Limb (tissue), 2 donors: Measurements from ENCODE around the gene IVL.
A peak's percentile ranks its signal among the peaks of the same experiment; 100 is the strongest.

ENCODE experiments used
- DNase-seq, 2 donors: peaks; one replicate each; pipeline ENCODE4 v3.0.0-alpha.2; 2016; ENCODE audit errors: extremely low spot score in 2 of 2

The IVL gene, protein sequence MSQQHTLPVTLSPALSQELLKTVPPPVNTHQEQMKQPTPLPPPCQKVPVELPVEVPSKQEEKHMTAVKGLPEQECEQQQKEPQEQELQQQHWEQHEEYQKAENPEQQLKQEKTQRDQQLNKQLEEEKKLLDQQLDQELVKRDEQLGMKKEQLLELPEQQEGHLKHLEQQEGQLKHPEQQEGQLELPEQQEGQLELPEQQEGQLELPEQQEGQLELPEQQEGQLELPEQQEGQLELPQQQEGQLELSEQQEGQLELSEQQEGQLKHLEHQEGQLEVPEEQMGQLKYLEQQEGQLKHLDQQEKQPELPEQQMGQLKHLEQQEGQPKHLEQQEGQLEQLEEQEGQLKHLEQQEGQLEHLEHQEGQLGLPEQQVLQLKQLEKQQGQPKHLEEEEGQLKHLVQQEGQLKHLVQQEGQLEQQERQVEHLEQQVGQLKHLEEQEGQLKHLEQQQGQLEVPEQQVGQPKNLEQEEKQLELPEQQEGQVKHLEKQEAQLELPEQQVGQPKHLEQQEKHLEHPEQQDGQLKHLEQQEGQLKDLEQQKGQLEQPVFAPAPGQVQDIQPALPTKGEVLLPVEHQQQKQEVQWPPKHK

GRCh38 chr1:152907686-152908601, at the start of gene IVL:
Gene IVL (plus strand): TSS chr1:152908546. CDS start chr1:152909798, 1,252 bp downstream.
- no peak for DNase-seq

GRCh38 chr1:152859696-152860095, 48.6 kb upstream of the IVL start, which contains the start of gene LCE7A:
Gene LCE7A (plus strand): TSS chr1:152859996. CDS start chr1:152860698, 702 bp downstream.
- no peak for DNase-seq

GRCh38 chr1:152860129-152860528, 48.2 kb upstream of the IVL start:
- DNase-seq = no peak

- no peak for DNase-seq
Observed at GRCh38 chr1:152861374-152861773, 47.0 kb upstream of the IVL start.

GRCh38 chr1:152864443-152864842, 43.9 kb upstream of the IVL start:
- DNase-seq = no peak

DNA sequence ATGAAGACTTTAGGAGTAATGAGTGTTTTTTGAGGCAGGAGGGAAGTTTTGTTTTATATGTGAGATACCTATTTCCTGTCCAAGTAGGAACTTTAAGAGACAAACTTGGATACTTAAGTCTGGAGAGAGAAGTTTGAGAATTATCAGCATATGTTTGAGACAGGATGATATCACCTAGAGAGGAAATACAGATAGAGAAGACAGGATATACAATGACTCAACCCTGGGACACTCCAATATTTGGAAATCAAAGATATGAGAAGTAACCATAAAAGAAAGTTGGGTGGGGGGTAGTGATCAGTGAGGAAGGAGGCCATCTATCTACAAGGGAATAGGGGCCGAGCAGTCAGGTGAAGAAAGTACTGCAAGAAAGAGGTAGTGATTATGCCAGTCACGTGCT, 42.0 kb upstream of the IVL start:
- no peak for DNase-seq

DNA sequence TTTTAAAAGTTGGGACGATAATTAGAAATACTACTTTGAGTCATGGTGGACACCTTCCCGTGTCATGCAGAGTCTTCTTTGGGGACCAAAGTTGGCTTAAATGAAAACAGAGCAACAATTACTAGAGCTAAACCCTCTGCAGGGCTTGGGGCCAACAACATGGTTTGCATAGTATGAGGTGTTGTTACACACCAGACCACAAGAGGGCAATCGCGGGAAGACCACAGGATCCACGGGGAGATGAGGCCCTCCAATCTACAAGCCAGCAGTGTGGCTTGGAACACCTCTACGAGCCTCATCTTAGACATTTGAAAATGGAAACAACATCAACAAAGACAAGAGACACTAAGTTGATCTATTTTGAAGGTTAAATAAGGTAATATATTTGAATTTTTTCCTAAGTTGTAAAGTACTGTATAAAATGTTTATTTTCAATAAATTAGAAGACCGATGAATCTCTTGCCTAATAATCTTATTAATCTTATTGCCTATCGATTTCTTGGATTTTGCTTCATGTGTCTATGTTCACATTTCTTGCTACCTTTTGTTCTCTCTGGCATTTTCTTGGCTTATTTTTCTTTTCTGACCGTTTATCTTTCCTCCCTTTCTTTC, 38.4 kb upstream of the IVL start:
- peak; percentile 56 to 62 for DNase-seq

DNA sequence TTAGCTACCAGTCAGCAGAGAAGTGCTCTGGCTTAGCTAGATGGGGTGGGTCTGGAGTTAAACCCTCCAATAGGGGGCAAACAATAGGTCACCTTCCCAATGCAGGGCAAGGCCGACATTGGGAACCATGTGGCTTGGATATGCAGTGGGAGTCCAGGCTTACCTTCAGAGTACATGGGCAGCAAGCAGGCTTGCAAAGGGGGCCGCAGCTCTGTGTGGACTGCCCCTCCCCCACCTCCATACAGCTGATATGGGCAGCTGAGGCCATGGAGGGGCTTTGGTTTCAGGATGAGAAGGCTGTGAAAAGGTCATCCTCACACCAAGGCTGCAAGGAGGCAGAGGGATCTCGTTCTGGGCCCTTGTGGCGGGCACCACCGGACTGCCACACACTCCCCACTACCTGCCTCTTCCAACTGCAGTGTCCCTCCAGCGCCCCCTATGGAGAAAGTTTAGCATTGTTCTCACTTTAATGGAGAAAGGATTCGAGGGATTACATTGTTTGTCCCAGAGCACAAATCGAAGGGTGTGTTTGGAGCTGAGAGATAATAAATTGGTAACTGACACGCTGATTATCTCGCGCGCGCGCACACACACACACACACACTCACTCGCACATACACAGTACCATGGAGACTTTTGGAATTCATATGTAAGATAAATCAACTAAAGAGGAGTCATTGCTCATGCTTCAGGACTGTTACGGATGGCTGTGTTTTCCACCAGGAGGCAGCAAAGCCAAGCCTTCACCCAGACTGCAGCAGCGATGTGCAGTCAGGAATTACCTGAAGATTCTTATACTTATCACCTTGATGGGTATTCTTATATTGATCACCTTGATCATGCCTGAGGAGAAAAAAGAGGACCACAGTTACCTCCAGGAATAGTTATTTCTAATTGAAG, 37.3 kb upstream of the IVL start:
- no peak for DNase-seq

DNA sequence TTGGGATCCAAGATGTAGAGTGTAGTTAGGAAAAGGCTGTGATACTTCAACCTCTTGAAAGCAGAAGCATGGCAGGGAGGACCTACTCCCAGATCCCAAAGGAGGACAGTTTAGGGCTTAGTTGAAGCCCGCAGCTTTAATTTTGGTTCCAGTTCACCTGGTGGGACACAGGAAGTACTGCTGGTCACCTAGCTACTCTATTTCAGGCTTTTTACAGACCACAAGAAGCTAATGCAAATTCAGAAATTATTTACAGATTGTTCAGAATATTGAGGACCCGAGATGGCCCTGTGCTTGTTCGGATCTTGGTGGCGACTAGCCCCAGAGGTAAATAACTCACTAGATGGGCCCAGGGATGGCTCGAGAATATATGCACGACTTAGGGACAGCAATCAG, 36.6 kb upstream of the IVL start:
- DNase-seq = no peak

GRCh38 chr1:152873495-152873894, 34.9 kb upstream of the IVL start:
- peak in 1 of 2 donors; percentile 6 for DNase-seq

GRCh38 chr1:152876827-152877226, 31.5 kb upstream of the IVL start:
- DNase-seq = no peak

DNA sequence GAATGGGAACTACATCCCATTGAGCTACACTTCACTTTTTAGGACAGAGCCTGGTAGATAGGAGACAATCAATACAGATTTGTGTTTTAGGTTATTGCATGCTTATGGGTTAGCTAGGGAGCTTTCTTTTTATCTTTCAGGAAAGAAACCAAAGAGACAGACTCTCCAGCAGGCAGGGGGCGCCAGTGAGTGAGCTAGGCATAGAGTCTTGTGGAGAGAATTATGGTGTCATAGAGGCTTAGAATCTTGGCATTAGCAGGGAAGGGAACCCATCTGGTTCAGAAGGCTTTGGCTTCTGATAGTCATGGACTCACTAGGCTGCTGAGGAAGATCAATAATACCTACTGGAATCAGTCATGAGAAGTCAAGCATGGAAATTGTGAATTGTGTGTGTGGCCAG, 30.3 kb upstream of the IVL start, which contains the start of gene SMCP:
TSS of gene SMCP (plus strand) at position 281 of the 400 bp plus-strand sequence. CDS start 6,101 bp downstream, outside the sequence.
- no peak for DNase-seq

GRCh38 chr1:152879559-152880198, 28.7 kb upstream of the IVL start:
- DNase-seq = no peak

GRCh38 chr1:152880316-152880715, 28.0 kb upstream of the IVL start:
- DNase-seq = no peak

DNA sequence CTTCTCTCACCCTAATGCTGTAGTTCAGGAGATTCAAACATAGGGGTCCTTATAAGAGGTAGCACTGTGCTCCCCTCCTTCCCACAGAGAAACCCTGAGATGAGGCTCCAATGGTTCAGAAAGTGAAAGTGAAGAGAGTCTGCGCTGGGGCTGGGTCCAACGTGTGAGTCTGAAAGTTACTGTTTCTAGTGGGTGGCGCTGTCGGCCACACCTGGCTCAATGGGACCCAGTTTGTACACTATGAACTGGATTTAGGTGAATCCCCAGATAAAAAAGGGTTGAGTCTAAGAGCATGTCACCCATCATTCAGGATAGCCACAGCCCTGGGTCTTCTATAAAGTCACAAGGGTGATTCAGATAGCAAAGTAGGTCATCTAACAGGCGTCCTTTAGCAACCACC, 27.4 kb upstream of the IVL start:
- no peak for DNase-seq

DNA sequence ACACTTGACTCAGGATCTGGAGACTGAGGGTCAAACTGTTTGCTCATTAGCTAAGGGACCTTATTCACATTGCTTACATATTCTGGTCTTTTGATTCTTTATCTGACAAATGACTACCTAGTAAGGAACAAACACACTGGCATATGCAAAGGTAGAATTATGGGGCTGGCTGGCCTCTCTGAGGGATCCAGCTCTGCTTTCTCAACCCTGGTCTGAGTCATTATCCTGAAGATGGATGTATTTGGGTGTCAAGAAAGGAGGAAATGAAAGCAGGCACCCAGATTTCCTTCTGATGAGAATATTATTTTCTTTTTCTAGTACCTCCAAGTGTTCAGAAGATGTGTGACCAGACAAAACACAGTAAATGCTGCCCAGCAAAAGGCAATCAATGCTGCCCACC, 24.3 kb upstream of the IVL start:
- no peak for DNase-seq

DNA sequence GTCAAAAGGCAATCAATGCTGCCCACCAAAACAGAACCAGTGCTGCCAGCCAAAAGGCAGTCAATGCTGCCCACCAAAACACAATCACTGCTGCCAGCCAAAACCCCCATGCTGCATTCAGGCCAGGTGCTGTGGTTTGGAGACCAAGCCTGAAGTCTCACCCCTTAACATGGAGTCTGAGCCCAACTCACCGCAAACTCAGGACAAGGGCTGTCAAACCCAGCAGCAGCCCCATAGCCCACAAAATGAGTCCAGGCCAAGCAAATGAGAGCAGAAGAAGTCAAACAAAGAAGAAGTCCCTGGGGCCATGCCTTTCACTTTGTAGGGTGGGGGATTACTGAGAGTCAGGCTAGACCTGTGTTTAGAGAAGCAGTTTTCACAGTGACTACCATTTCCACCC, 23.8 kb upstream of the IVL start:
- DNase-seq = no peak

DNA sequence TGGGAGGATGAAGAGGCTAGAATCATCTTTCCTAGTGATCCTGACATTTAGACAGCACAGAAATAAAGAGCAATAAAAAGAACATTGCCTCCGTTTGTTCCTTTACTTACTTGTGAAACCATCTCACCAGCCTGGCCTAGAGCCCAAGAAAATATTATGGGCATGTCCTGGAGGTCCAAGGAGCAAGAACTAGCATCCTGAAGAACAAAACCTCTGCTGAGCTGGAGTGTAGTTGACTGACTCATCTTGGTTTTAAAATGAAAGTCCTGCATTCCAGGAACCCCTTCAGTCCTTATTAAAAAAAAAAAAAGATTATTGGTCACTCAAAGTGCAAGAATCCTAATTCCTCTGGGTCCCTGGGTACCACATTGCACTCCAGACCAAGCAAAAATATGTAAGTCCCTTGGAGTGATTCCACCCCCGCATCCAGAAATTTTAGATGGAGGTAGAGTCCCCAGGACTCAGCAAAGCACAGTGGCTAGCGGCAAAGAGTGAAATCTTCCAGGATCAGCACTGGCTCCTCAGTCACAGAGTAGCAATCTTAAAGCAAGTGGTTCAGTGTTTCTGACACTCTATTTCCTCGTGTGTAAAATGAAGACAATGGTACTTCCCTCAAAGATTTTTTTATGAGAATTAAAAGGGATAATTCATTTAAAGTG, 23.3 kb upstream of the IVL start:
- DNase-seq = no peak

- peak in 1 of 2 donors; percentile 5 for DNase-seq
Observed at GRCh38 chr1:152886085-152886484, 22.3 kb upstream of the IVL start.
